Suprapubic skin (tissue), 4 donors: Measurements from ENCODE around the gene MAP2K5. TPM values are rescaled to one million over a fixed set of nuclear protein-coding genes. Genes with fewer than 3 reads are reported as not detected.

Source experiments
- DNase-seq, 2 donors: peaks; one replicate each; pipeline ENCODE4 v3.0.0-alpha.2; 2019; ENCODE audit warnings: low spot score in 2 of 2
- H3K27ac ChIP-seq: fragments of 200-600 bp; sonication (generic); one replicate; pipeline ENCODE4 v1.5.1; 2019
- H3K27me3 ChIP-seq: fragments of 200-600 bp; sonication (generic); one replicate; pipeline ENCODE4 v1.5.1; 2019
- H3K36me3 ChIP-seq: fragments of 200-600 bp; sonication (generic); one replicate; pipeline ENCODE4 v1.5.1; 2019
- H3K4me1 ChIP-seq: fragments of 200-600 bp; sonication (generic); one replicate; pipeline ENCODE4 v1.5.1; 2019
- H3K4me3 ChIP-seq: fragments of 200-600 bp; sonication (generic); one replicate; pipeline ENCODE4 v1.5.1; 2019; ENCODE audit warnings: mild to moderate bottlenecking
- H3K9me3 ChIP-seq: fragments of 200-600 bp; sonication (generic); one replicate; pipeline ENCODE4 v1.5.1; 2019
- EP300 ChIP-seq: sonication (generic); formaldehyde crosslinking; IDR thresholded peaks from one replicate; pipeline ENCODE4 v1.6.1; 2017; ENCODE audit warnings: antibody characterized with exemption
- POLR2A ChIP-seq, 2 donors: fragments of 450-650 bp; IDR thresholded peaks; one replicate each; pipeline ENCODE4 v1.6.1; 2017; ENCODE audit warnings: antibody characterized with exemption in 2 of 2, mild to moderate bottlenecking in 2 of 2, moderate library complexity in 2 of 2
- POLR2AphosphoS5 ChIP-seq, 3 donors: sonication (generic); formaldehyde crosslinking; IDR thresholded peaks; one replicate each; pipeline ENCODE4 v1.6.1; 2017; ENCODE audit warnings: antibody characterized with exemption in 3 of 3
- WGBS: methylation state at CpG from one replicate; pipeline ENCODE4 v1.1.5; 2018; 5-methylcytosine and 5-hydroxymethylcytosine counted together
- total RNA-seq, 4 donors: library from RNA; depleted of rRNA; stranded (reverse); fragments of >200 nt; gene quantifications; one replicate each; pipeline ENCODE4 v1.1.0, GENCODE V29; 2016
- TF ChIP-seq, protein P1 (sequence below), 2 donors: fragments of 200-600 bp in 1 of 2; fragments of 450-650 bp in 1 of 2; sonication (generic) in 1 of 2; IDR thresholded peaks; one replicate each; pipeline ENCODE4 v1.5.1; 2016 to 2019; ENCODE audit warnings: antibody characterized with exemption in 2 of 2, mild to moderate bottlenecking in 1 of 2, moderate library complexity in 1 of 2

The MAP2K5 gene
- total RNA-seq, 4 donors from 2014 or later: 9.5 to 18.5 (median 10.2) TPM

DNA sequence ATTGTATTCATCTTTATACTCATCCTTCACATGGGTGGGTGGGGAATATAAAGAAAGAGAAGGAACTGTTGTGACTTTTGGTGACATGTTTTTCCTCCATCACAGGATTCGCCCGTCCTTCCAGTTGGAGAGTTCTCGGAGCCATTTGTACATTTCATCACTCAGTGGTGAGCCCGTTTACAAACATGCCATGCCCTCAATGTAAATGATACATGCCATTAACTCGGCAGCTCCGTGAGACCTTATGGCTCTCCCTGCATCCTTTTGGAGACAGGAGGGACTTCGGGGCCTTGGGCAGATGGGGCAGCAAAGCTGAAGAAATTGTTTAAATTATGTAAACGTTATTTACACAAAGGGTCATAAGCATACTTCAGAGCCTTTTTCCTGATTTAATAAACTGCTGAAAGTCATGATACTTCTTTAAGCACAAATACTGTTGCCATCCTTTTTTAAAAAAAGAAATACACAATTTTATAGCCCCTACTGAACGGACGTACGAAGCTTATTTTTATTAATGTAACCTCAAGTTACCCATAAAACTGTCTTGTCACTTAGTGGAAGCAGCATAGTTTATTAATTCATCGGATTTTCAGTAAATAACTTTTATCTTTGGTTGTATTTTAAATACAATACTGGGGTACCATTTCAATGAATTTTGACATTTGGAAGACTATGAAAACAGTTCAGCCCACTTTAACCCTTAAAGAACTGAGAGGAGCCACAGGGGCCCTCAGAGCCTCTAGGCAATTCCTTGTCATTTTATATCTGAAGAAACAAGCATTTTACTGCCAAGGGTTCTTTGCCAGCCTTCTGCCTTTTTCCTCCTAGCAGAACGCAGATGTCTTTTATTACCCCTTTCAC is 227.2 kb downstream of the MAP2K5 start:
- Histone ChIP-seq H3K27ac (no peak overlapping the region), H3K9me3 (no peaks in the 10 kb centered on the region), H3K4me3 (no peak overlapping the region), H3K36me3 (no peaks in the 10 kb centered on the region), H3K4me1 (no peaks in the 10 kb centered on the region), H3K27me3 (no peaks in the 10 kb centered on the region)
- TF ChIP-seq POLR2AphosphoS5 (IDR thresholded peaks at IDR 0.05) (no peak), EP300 (no peak), POLR2A (IDR thresholded peaks at IDR 0.05) (no peak)
- TF ChIP-seq, protein P1, sequence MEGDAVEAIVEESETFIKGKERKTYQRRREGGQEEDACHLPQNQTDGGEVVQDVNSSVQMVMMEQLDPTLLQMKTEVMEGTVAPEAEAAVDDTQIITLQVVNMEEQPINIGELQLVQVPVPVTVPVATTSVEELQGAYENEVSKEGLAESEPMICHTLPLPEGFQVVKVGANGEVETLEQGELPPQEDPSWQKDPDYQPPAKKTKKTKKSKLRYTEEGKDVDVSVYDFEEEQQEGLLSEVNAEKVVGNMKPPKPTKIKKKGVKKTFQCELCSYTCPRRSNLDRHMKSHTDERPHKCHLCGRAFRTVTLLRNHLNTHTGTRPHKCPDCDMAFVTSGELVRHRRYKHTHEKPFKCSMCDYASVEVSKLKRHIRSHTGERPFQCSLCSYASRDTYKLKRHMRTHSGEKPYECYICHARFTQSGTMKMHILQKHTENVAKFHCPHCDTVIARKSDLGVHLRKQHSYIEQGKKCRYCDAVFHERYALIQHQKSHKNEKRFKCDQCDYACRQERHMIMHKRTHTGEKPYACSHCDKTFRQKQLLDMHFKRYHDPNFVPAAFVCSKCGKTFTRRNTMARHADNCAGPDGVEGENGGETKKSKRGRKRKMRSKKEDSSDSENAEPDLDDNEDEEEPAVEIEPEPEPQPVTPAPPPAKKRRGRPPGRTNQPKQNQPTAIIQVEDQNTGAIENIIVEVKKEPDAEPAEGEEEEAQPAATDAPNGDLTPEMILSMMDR (IDR thresholded peaks at IDR 0.05): no peak
- WGBS: 90% methylated on average over 13 of the region's 13 CpGs
- DNase-seq: no peak

DNA sequence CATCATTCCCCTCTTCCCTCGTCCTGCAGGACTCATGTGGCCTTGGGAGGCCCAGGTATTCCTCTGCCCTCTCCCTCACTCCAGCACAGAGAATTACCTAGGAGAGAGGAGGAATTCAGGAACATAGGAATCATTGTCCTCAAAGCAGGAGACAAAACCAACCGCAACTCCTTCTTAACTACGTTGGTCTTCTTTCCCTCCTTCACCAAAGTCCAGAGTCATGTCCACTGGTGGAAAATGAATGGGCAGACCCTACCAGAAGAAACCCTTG is 227.8 kb downstream of the MAP2K5 start:
- Histone ChIP-seq H3K9me3 (no peaks in the 10 kb centered on the region), H3K27ac (no peak overlapping the region), H3K4me3 (no peak overlapping the region), H3K4me1 (no peaks in the 10 kb centered on the region), H3K27me3 (no peaks in the 10 kb centered on the region), H3K36me3 (no peaks in the 10 kb centered on the region)
- 96% methylated on average over 3 of the region's 3 CpGs for WGBS
- DNase-seq: no peak
- no peak for TF ChIP-seq POLR2AphosphoS5 (IDR thresholded peaks at IDR 0.05)
- TF ChIP-seq, protein P1 (IDR thresholded peaks at IDR 0.05): no peak
- TF ChIP-seq POLR2A (IDR thresholded peaks at IDR 0.05): no peak
- no peak for TF ChIP-seq EP300

DNA sequence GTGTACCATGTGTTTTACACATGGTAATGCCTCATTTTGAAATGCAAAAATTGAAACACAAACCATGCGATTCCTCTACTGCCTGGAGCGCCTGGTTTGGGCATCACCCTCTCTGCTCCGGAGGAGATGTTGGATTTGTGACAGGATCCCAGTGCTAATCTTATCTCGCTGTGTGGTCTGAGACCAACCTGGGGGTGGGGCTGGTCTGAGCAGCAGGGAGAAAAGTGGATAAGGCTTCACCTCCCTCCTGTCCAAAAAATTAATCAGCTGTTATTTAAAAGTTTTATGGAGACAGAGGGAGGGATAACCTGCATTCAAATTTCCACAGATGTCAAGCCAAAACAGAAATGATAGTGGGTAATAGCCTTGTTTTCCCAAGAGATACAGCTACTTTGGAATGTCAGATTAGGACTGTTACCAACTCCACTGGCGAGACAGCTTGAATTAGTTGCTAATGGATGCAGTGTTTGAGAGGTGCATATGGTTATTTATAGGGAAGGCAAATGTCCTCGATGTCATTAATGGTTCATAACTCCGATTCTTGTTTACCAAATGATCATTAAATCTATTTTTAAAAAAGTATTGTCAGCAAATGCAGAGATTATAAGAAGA is 228.8 kb downstream of the MAP2K5 start:
- TF ChIP-seq POLR2A (IDR thresholded peaks at IDR 0.05) (no peak), EP300 (no peak), POLR2AphosphoS5 (IDR thresholded peaks at IDR 0.05) (no peak)
- TF ChIP-seq, protein P1 (IDR thresholded peaks at IDR 0.05): no peak
- WGBS: 85% methylated on average over 7 of the region's 7 CpGs
- no peak overlapping the region for H3K4me3 ChIP-seq
- no peak overlapping the region for H3K27ac ChIP-seq
- no peaks in the 10 kb centered on the region for H3K4me1 ChIP-seq
- H3K27me3 ChIP-seq: no peaks in the 10 kb centered on the region
- H3K36me3 ChIP-seq: no peaks in the 10 kb centered on the region
- no peaks in the 10 kb centered on the region for H3K9me3 ChIP-seq
- no peak for DNase-seq

DNA sequence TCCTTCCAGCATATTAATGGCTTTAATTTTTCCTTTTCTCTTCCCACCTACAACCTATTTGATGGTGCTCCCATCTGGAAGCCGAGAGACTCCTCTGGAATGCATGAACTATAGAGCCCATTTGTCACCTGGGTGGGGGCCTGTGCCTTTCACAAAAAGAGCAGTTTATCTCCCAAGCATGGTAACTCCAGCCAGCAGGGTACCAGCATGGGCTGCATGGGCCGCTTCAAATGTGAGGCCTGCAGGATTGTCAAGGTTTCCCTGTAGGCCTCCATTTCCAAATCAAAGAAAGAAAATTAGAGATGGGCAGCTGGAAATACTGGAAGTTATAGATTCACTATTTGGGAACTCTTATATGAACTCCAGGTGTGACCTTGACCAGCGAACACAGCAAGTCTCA is 232.1 kb downstream of the MAP2K5 start:
- DNase-seq: no peak
- Histone ChIP-seq H3K27ac (no peak overlapping the region), H3K4me3 (no peak overlapping the region), H3K27me3 (no peaks in the 10 kb centered on the region), H3K36me3 (no peaks in the 10 kb centered on the region), H3K9me3 (no peaks in the 10 kb centered on the region), H3K4me1 (no peaks in the 10 kb centered on the region)
- WGBS: 92% methylated on average over 3 of the region's 3 CpGs
- no peak for TF ChIP-seq POLR2A (IDR thresholded peaks at IDR 0.05)

DNA sequence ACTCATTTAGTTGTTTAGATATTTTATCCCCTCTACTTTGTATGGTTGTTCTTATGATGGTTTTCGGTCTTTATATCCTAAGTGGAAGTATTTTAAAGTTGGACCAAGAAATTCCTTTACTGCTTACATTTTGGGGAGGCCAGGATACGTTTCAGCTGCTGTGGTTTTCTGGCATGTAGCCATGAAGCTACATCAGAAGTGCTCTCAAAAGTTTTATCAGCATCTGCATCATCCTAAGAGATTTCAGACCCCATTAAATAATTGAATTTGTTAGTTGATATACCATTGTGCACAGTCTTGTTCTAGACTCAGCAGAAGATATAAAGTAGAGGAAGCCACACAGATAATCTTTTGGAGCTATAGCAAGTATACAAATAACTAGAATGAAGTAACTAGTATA is 232.7 kb downstream of the MAP2K5 start:
- TF ChIP-seq POLR2AphosphoS5 (IDR thresholded peaks at IDR 0.05) (no peak), POLR2A (IDR thresholded peaks at IDR 0.05) (no peak), EP300 (no peak)
- TF ChIP-seq, protein P1 (IDR thresholded peaks at IDR 0.05): no peak
- Histone ChIP-seq H3K27ac (no peak overlapping the region), H3K27me3 (no peaks in the 10 kb centered on the region), H3K4me1 (no peaks in the 10 kb centered on the region), H3K36me3 (no peaks in the 10 kb centered on the region), H3K9me3 (no peaks in the 10 kb centered on the region), H3K4me3 (no peak overlapping the region)
- WGBS: 96% methylated on average over 2 of the region's 2 CpGs
- no peak for DNase-seq
